Liver (tissue), 9 donors: ENCODE data around the gene PAQR7. TPM values are rescaled to one million over a fixed set of nuclear protein-coding genes. Genes with fewer than 3 reads are reported as not detected.

Experiments used
- DNase-seq: peaks from one replicate; pipeline ENCODE4 v3.0.0-alpha.2; 2017; ENCODE audit warnings: low spot score
- H3K27ac ChIP-seq, 2 donors: one replicate each; pipeline ENCODE4 v1.7.0; 2013; ENCODE audit warnings: inconsistent platforms in 2 of 2, low read length in 2 of 2, control low read depth in 1 of 2, low read depth in 1 of 2, mild to moderate bottlenecking in 1 of 2
- H3K27me3 ChIP-seq, 4 donors: one replicate each; pipeline versions ENCODE4 v1.6.1 to v1.7.0; 2013; ENCODE audit warnings: low read length in 3 of 4, inconsistent platforms in 1 of 4, mild to moderate bottlenecking in 1 of 4, moderate library complexity in 1 of 4; ENCODE audit not compliant: control insufficient read depth in 4 of 4, insufficient read depth in 4 of 4
- H3K36me3 ChIP-seq, 4 donors: one replicate each; pipeline versions ENCODE4 v1.6.1 to v1.7.0; 2013; ENCODE audit warnings: low read length in 3 of 4, mild to moderate bottlenecking in 3 of 4, low read depth in 1 of 4, moderate library complexity in 1 of 4; ENCODE audit not compliant: control insufficient read depth in 4 of 4, insufficient read depth in 3 of 4
- H3K4me1 ChIP-seq, 4 donors: one replicate each; pipeline versions ENCODE4 v1.6.1 to v1.7.0; 2013; ENCODE audit warnings: low read length in 3 of 4, mild to moderate bottlenecking in 3 of 4, moderate library complexity in 1 of 4; ENCODE audit not compliant: control insufficient read depth in 4 of 4, insufficient read depth in 4 of 4
- H3K4me3 ChIP-seq, 3 donors: one replicate each; pipeline versions ENCODE4 v1.6.1 to v1.7.0; 2013; ENCODE audit warnings: low read length in 3 of 3, control low read depth in 1 of 3, low read depth in 1 of 3, mild to moderate bottlenecking in 1 of 3
- H3K9ac ChIP-seq, 2 donors: one replicate each; pipeline ENCODE4 v1.7.0; 2013; ENCODE audit warnings: low read length in 2 of 2, mild to moderate bottlenecking in 2 of 2, moderate library complexity in 2 of 2, control low read depth in 1 of 2, low read depth in 1 of 2
- H3K9me3 ChIP-seq, 4 donors: one replicate each; pipeline versions ENCODE4 v1.6.1 to v1.7.0; 2013; ENCODE audit warnings: low read length in 3 of 4; ENCODE audit not compliant: control insufficient read depth in 4 of 4
- EGR1 ChIP-seq, 2 donors: IDR thresholded peaks; 2 replicates each; pipeline ENCODE4 v1.6.1; 2016 to 2018; ENCODE audit warnings: antibody characterized with exemption in 2 of 2, low read depth in 2 of 2
- FOXA1 ChIP-seq: IDR thresholded peaks from 2 replicates; pipeline ENCODE4 v1.6.1; 2016; ENCODE audit warnings: antibody characterized with exemption
- FOXA2 ChIP-seq: IDR thresholded peaks from 2 replicates; pipeline ENCODE4 v1.6.1; 2016; ENCODE audit warnings: antibody characterized with exemption
- GABPA ChIP-seq, 2 donors: IDR thresholded peaks in 1 of 2; conservative IDR thresholded peaks in 1 of 2; 2 replicates each; pipeline ENCODE4 v1.6.1; 2016; ENCODE audit warnings: antibody characterized with exemption in 2 of 2, mild to moderate bottlenecking in 1 of 2, moderate library complexity in 1 of 2
- HNF4A ChIP-seq, 2 donors: conservative IDR thresholded peaks; 2 replicates each; pipeline ENCODE4 v1.6.1; 2016; ENCODE audit warnings: antibody characterized with exemption in 2 of 2, mild to moderate bottlenecking in 2 of 2
- HNF4G ChIP-seq: IDR thresholded peaks from 2 replicates; pipeline ENCODE4 v1.6.1; 2016; ENCODE audit warnings: antibody characterized with exemption
- JUND ChIP-seq, 2 donors: IDR thresholded peaks; 2 replicates each; pipeline ENCODE4 v1.6.1; 2016; ENCODE audit warnings: antibody characterized with exemption in 2 of 2
- NR2F2 ChIP-seq: IDR thresholded peaks from 2 replicates; pipeline ENCODE4 v1.6.1; 2016; ENCODE audit warnings: antibody characterized with exemption
- RAD21 ChIP-seq, 2 donors: IDR thresholded peaks; 2 replicates each; pipeline ENCODE4 v1.6.1; 2016; ENCODE audit warnings: antibody characterized with exemption in 2 of 2, mild to moderate bottlenecking in 2 of 2
- RXRA ChIP-seq, 2 donors: IDR thresholded peaks; 2 replicates each; pipeline ENCODE4 v1.6.1; 2017 to 2018; ENCODE audit warnings: antibody characterized with exemption in 2 of 2, mild to moderate bottlenecking in 1 of 2
- SP1 ChIP-seq: IDR thresholded peaks from 2 replicates; pipeline ENCODE4 v1.6.1; 2018; ENCODE audit warnings: antibody characterized with exemption, mild to moderate bottlenecking
- TAF1 ChIP-seq: conservative IDR thresholded peaks from 2 replicates; pipeline ENCODE4 v1.6.1; 2016; ENCODE audit warnings: antibody characterized with exemption, mild to moderate bottlenecking
- YY1 ChIP-seq: IDR thresholded peaks from 2 replicates; pipeline ENCODE4 v1.6.1; 2016; ENCODE audit warnings: antibody characterized with exemption, mild to moderate bottlenecking
- WGBS: extraction: QIAGEN DNeasy Blood & Tissue Kit; methylation state at CpG from one replicate; pipeline ENCODE4 v1.1.7; 2013; 5-methylcytosine and 5-hydroxymethylcytosine counted together
- polyA plus RNA-seq, 2 donors: library from polyadenylated mRNA; stranded (reverse) in 1 of 2; unstranded in 1 of 2; fragments of 200-250 nt in 1 of 2; fragments of >200 nt in 1 of 2; fragmentation: Nextera tagmentation in 1 of 2; extraction: Ambion mirVana in 1 of 2; gene quantifications; one replicate each; pipeline versions ENCODE4 v1.2.1 to v1.2.3, GENCODE V29; 2013 to 2015
- total RNA-seq, 2 donors: library from RNA; depleted of rRNA; stranded (reverse); fragments of >200 nt; gene quantifications; one replicate each; pipeline ENCODE4 v1.2.3, GENCODE V29; 2014
- TF ChIP-seq, protein P1 (sequence below): IDR thresholded peaks from 2 replicates; pipeline ENCODE4 v1.6.1; 2016; ENCODE audit warnings: antibody characterized with exemption
- TF ChIP-seq, protein P2 (sequence below): fragments of 150-350 bp; IDR thresholded peaks from 2 replicates; pipeline ENCODE4 v1.5.1; 2017; ENCODE audit warnings: improper control_type of control experiment, low read depth, low read length; ENCODE audit not compliant: missing input control
- TF ChIP-seq, protein P3 (sequence below): IDR thresholded peaks from 2 replicates; pipeline ENCODE4 v1.6.1; 2016; ENCODE audit warnings: antibody characterized with exemption, mild to moderate bottlenecking
- TF ChIP-seq, protein P4 (sequence below): IDR thresholded peaks from 2 replicates; pipeline ENCODE4 v1.6.1; 2016; ENCODE audit warnings: antibody characterized with exemption
- TF ChIP-seq, protein P5 (sequence below): IDR thresholded peaks from 2 replicates; pipeline ENCODE4 v1.6.1; 2016; ENCODE audit warnings: antibody characterized with exemption
- donor health status: healthy.
- donor health status: healthy.
- donor health status: healthy.
- donor health status: healthy.
- donor health status: healthy.

The PAQR7 gene
- total and polyA plus RNA-seq, 4 donors = 1.5 to 9.0 (median 1.8) TPM

DNA sequence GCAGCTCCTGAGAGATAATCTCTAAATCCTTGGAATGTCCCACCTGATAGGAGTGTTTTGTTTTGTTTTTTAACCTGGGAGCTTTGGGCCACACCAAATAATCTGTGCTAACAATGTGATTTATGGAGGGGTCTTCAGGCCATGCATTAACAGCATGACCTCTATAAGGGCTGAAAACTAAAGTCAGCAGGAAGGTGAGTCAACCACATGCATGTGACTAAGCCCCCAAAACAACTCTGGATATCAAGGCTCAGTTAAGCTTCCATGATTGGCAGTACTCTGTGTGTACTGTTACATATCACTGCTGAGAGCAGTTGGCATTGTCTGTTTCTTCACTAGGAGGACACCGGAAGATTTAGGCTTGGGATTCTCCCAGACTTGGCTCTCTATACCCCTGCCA lies 27.0 kb downstream of the PAQR7 start:
- no peak for DNase-seq
- no peaks in the 10 kb centered on the region for H3K27me3 ChIP-seq
- no peak for TF ChIP-seq SP1
- no peak for TF ChIP-seq NR2F2
- TF ChIP-seq TAF1 = no peak
- TF ChIP-seq, protein P1, sequence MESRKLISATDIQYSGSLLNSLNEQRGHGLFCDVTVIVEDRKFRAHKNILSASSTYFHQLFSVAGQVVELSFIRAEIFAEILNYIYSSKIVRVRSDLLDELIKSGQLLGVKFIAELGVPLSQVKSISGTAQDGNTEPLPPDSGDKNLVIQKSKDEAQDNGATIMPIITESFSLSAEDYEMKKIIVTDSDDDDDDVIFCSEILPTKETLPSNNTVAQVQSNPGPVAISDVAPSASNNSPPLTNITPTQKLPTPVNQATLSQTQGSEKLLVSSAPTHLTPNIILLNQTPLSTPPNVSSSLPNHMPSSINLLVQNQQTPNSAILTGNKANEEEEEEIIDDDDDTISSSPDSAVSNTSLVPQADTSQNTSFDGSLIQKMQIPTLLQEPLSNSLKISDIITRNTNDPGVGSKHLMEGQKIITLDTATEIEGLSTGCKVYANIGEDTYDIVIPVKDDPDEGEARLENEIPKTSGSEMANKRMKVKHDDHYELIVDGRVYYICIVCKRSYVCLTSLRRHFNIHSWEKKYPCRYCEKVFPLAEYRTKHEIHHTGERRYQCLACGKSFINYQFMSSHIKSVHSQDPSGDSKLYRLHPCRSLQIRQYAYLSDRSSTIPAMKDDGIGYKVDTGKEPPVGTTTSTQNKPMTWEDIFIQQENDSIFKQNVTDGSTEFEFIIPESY = no peak
- TF ChIP-seq, protein P2, sequence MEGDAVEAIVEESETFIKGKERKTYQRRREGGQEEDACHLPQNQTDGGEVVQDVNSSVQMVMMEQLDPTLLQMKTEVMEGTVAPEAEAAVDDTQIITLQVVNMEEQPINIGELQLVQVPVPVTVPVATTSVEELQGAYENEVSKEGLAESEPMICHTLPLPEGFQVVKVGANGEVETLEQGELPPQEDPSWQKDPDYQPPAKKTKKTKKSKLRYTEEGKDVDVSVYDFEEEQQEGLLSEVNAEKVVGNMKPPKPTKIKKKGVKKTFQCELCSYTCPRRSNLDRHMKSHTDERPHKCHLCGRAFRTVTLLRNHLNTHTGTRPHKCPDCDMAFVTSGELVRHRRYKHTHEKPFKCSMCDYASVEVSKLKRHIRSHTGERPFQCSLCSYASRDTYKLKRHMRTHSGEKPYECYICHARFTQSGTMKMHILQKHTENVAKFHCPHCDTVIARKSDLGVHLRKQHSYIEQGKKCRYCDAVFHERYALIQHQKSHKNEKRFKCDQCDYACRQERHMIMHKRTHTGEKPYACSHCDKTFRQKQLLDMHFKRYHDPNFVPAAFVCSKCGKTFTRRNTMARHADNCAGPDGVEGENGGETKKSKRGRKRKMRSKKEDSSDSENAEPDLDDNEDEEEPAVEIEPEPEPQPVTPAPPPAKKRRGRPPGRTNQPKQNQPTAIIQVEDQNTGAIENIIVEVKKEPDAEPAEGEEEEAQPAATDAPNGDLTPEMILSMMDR = no peak
- no peak for TF ChIP-seq RAD21 (IDR thresholded peaks at IDR 0.05)
- no peak for TF ChIP-seq HNF4G
- no peak for TF ChIP-seq YY1
- TF ChIP-seq JUND (IDR thresholded peaks at IDR 0.05) = no peak
- no peak for TF ChIP-seq RXRA (IDR thresholded peaks at IDR 0.05)
- no peaks in the 10 kb centered on the region for H3K36me3 ChIP-seq
- no peak overlapping the region for H3K27ac ChIP-seq
- H3K4me1 ChIP-seq = no peaks in the 10 kb centered on the region
- H3K9ac ChIP-seq = no peak overlapping the region
- no peaks in the 10 kb centered on the region for H3K9me3 ChIP-seq
- 89% methylated on average over 1 of the region's 1 CpG for WGBS
- H3K4me3 ChIP-seq = no peak overlapping the region

DNA sequence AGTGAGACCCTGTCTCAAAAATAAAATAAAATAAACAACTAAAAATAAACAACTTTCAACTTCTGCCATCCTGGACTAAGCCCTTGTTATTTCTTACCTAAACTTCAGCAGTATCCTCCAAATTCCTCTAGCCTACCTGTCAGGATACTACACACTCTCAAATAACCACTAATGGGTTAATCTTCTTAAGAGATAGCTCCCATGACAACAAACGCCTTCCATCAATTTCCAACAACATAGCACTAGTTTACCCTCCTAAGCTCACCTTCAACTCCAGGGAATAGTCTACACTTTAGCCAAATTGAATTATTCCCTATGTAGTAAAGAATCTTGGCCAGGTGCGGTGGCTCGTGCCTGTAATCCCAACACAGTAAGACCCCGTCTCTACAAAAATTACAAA lies 27.6 kb downstream of the PAQR7 start:
- Histone ChIP-seq H3K9ac (no peak overlapping the region), H3K27ac (no peak overlapping the region), H3K4me1 (no peaks in the 10 kb centered on the region), H3K4me3 (no peak overlapping the region), H3K27me3 (no peaks in the 10 kb centered on the region), H3K9me3 (no peaks in the 10 kb centered on the region), H3K36me3 (no peaks in the 10 kb centered on the region)
- 82% methylated on average over 4 of the region's 4 CpGs for WGBS
- TF ChIP-seq FOXA1 (no peak), EGR1 (IDR thresholded peaks at IDR 0.05; ENCODE audit: low read depth in 2 of 2) (no peak), NR2F2 (no peak), RXRA (IDR thresholded peaks at IDR 0.05) (no peak), RAD21 (IDR thresholded peaks at IDR 0.05) (no peak), YY1 (no peak), GABPA (IDR thresholded peaks at IDR 0.05 in 1 of 2, conservative IDR thresholded peaks at IDR 0.05 in 1 of 2) (no peak), SP1 (no peak), FOXA2 (no peak), HNF4A (conservative IDR thresholded peaks at IDR 0.05) (no peak), TAF1 (no peak), JUND (IDR thresholded peaks at IDR 0.05) (no peak), HNF4G (no peak)
- TF ChIP-seq, protein P2 = no peak
- TF ChIP-seq, protein P3, sequence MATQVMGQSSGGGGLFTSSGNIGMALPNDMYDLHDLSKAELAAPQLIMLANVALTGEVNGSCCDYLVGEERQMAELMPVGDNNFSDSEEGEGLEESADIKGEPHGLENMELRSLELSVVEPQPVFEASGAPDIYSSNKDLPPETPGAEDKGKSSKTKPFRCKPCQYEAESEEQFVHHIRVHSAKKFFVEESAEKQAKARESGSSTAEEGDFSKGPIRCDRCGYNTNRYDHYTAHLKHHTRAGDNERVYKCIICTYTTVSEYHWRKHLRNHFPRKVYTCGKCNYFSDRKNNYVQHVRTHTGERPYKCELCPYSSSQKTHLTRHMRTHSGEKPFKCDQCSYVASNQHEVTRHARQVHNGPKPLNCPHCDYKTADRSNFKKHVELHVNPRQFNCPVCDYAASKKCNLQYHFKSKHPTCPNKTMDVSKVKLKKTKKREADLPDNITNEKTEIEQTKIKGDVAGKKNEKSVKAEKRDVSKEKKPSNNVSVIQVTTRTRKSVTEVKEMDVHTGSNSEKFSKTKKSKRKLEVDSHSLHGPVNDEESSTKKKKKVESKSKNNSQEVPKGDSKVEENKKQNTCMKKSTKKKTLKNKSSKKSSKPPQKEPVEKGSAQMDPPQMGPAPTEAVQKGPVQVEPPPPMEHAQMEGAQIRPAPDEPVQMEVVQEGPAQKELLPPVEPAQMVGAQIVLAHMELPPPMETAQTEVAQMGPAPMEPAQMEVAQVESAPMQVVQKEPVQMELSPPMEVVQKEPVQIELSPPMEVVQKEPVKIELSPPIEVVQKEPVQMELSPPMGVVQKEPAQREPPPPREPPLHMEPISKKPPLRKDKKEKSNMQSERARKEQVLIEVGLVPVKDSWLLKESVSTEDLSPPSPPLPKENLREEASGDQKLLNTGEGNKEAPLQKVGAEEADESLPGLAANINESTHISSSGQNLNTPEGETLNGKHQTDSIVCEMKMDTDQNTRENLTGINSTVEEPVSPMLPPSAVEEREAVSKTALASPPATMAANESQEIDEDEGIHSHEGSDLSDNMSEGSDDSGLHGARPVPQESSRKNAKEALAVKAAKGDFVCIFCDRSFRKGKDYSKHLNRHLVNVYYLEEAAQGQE = no peak
- TF ChIP-seq, protein P1 = no peak
- TF ChIP-seq, protein P4, sequence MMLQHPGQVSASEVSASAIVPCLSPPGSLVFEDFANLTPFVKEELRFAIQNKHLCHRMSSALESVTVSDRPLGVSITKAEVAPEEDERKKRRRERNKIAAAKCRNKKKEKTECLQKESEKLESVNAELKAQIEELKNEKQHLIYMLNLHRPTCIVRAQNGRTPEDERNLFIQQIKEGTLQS = no peak
- TF ChIP-seq, protein P5, sequence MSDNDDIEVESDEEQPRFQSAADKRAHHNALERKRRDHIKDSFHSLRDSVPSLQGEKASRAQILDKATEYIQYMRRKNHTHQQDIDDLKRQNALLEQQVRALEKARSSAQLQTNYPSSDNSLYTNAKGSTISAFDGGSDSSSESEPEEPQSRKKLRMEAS = no peak
- no peak for DNase-seq
